K562 (cell line): Measurements from ENCODE around the gene NUP85. TPM values are rescaled to one million over a fixed set of nuclear protein-coding genes. Genes with fewer than 3 reads are reported as not detected.

Experiments
- ARNT ChIP-seq, 2 experiments: fragments of 450-650 bp; IDR thresholded peaks; 2 replicates each; pipeline ENCODE4 v1.6.1; 2016; ENCODE audit warnings: mild to moderate bottlenecking in 1 of 2
- BCLAF1 ChIP-seq, 2 experiments: fragments of 450-650 bp in 1 of 2; IDR thresholded peaks; 2 replicates each; pipeline ENCODE4 v1.6.1; 2011 to 2017; ENCODE audit warnings: low read depth in 2 of 2, antibody characterized with exemption in 1 of 2, borderline replicate concordance in 1 of 2, low read length in 1 of 2, mild to moderate bottlenecking in 1 of 2, mixed read lengths in 1 of 2; ENCODE audit not compliant: control insufficient read depth in 1 of 2
- BHLHE40 ChIP-seq: IDR thresholded peaks from 2 replicates; pipeline ENCODE4 v1.6.1; 2011; ENCODE audit warnings: low read length, improper control_type of control experiment
- DIDO1 ChIP-seq: fragments of 450-650 bp; IDR thresholded peaks from 2 replicates; pipeline ENCODE4 v1.6.1; 2016; ENCODE audit warnings: low read depth, missing biosample characterization, missing genetic modification characterization
- FOXK1 ChIP-seq: sonication (generic); formaldehyde crosslinking; IDR thresholded peaks from 2 replicates; pipeline ENCODE4 v1.8.0; 2022; ENCODE audit warnings: missing genetic modification reagents, mild to moderate bottlenecking, borderline replicate concordance
- FOXP1 ChIP-seq: sonication (generic); formaldehyde crosslinking; IDR thresholded peaks from 2 replicates; pipeline ENCODE4 v1.8.0; 2022; ENCODE audit warnings: mild to moderate bottlenecking, missing genetic modification reagents
- GABPB2 ChIP-seq: fragments of 250-450 bp; sonication (Bioruptor Pico); conservative IDR thresholded peaks from 2 replicates; pipeline ENCODE4 v1.5.1; 2021; ENCODE audit warnings: mild to moderate bottlenecking
- HMG20B ChIP-seq: fragments of 250-450 bp; sonication (Bioruptor Pico); IDR thresholded peaks from 2 replicates; pipeline ENCODE4 v1.5.0; 2021; ENCODE audit warnings: mild to moderate bottlenecking
- NCOA4 ChIP-seq: fragments of 450-650 bp; IDR thresholded peaks from 2 replicates; pipeline ENCODE4 v1.6.1; 2018; ENCODE audit warnings: mild to moderate bottlenecking; ENCODE audit not compliant: partially characterized antibody
- PKNOX1 ChIP-seq: fragments of 450-650 bp; IDR thresholded peaks from 2 replicates; pipeline ENCODE4 v1.6.1; 2016
- RAD51 ChIP-seq: fragments of 450-650 bp; IDR thresholded peaks from 2 replicates; pipeline ENCODE4 v1.7.1; 2016; ENCODE audit warnings: low read depth, mild to moderate bottlenecking, borderline replicate concordance
- SMARCA4 ChIP-seq: fragments of 450-650 bp; IDR thresholded peaks from 2 replicates; pipeline ENCODE4 v1.6.1; 2016
- SRF ChIP-seq, 2 experiments: fragments of 250-450, 450-650 bp in 1 of 2; sonication (Bioruptor Pico) in 1 of 2; sonication (generic) in 1 of 2; formaldehyde crosslinking; IDR thresholded peaks; 2 replicates each; pipeline versions ENCODE4 v1.5.0 to v1.5.1; 2020 to 2022; ENCODE audit warnings: mild to moderate bottlenecking in 1 of 2, missing genetic modification reagents in 1 of 2
- ZBED1 ChIP-seq: IDR thresholded peaks from 2 replicates; pipeline ENCODE4 v1.6.1; 2014
- ZBTB17 ChIP-seq: fragments of 450-650 bp; formaldehyde crosslinking; IDR thresholded peaks from 2 replicates; pipeline ENCODE4 v1.4.0; 2020; ENCODE audit warnings: mild to moderate bottlenecking
- ZNF124 ChIP-seq: sonication (generic); formaldehyde crosslinking; IDR thresholded peaks from 2 replicates; pipeline ENCODE4 v1.8.1; 2022; ENCODE audit warnings: missing genetic modification reagents
- ZNF512 ChIP-seq: IDR thresholded peaks from 2 replicates; pipeline ENCODE4 v1.6.1; 2016; ENCODE audit warnings: missing genetic modification characterization, missing compliant biosample characterization
- ZNF518B ChIP-seq: fragments of 250-450 bp; sonication (Bioruptor Pico); IDR thresholded peaks from 2 replicates; pipeline ENCODE4 v1.5.0; 2021; ENCODE audit warnings: mild to moderate bottlenecking, moderate library complexity
- ZNF707 ChIP-seq: fragments of 250-450 bp; sonication (Bioruptor Pico); conservative IDR thresholded peaks from 2 replicates; pipeline ENCODE4 v1.8.0; 2022; ENCODE audit warnings: inconsistent platforms, mild to moderate bottlenecking, moderate library complexity
- ZNF77 ChIP-seq: fragments of 250-450 bp; sonication (Bioruptor Pico); IDR thresholded peaks from 2 replicates; pipeline ENCODE4 v1.5.0; 2020
- polyA plus RNA-seq, 8 experiments: library from polyadenylated mRNA; depleted of rRNA in 4 of 8; stranded (reverse) in 5 of 8; unstranded in 3 of 8; fragments of >200 nt; fragmentation: Nextera tagmentation in 2 of 8; fragmentation: Illumina TruSeq in 1 of 8; extraction: Ambion mirVana in 2 of 8; extraction: Trizol in 1 of 8; gene quantifications; 2 replicates each; pipeline versions ENCODE4 v1.2.1 to v1.2.3, GENCODE V29; 2011 to 2014; ENCODE audit warnings: inconsistent platforms in 1 of 8, missing spikeins in 1 of 8
- total RNA-seq, 7 experiments: library from RNA; depleted of rRNA in 6 of 7; stranded (reverse); fragments of >200 nt in 6 of 7; fragmentation: Illumina TruSeq in 2 of 7; extraction: Trizol in 2 of 7; gene quantifications; 2 replicates each; pipeline versions ENCODE4 v1.2.1 to v1.2.3, GENCODE V29; 2011 to 2021; ENCODE audit warnings: low replicate concordance in 1 of 7

NUP85 gene
- total and polyA plus RNA-seq, 9 of the 15 experiments (the other 6 are each of a cell fraction or from before 2014, with no cell fraction given), result 50.2 to 177 (median 110) TPM

- TF ChIP-seq DIDO1, result peak; percentile 78
- TF ChIP-seq ZNF707 (CRISPR knock-in tag), result peak; percentile 52; the same call in 1 of the 2 replicates
- TF ChIP-seq ZBTB17 (CRISPR knock-in tag), result no peak; the same call in none of the 2 replicates
- no peak for TF ChIP-seq NCOA4
- TF ChIP-seq GABPB2 (CRISPR knock-in tag), result no peak
- no peak for TF ChIP-seq ZNF124 (CRISPR knock-in tag)
- no peak for TF ChIP-seq SMARCA4
- TF ChIP-seq ZNF512 (tag), result no peak
- peak; percentile 46 for TF ChIP-seq BHLHE40
- TF ChIP-seq BCLAF1 (IDR thresholded peaks at IDR 0.05; ENCODE audit: borderline replicate concordance in 1 of 2, control insufficient read depth in 1 of 2, low read depth in 2 of 2, low read length in 1 of 2), result no peak
- peak; percentile 70 for TF ChIP-seq PKNOX1
- no peak for TF ChIP-seq HMG20B
- no peak for TF ChIP-seq FOXK1
- TF ChIP-seq ZBED1, result no peak; the same call in 1 of the 2 replicates
- peak; percentile 47 to 91; a peak in 2 of 4 replicates for TF ChIP-seq SRF (CRISPR knock-in tag; IDR thresholded peaks at IDR 0.05)
- TF ChIP-seq ARNT (IDR thresholded peaks at IDR 0.05), result 0 out of 4 replicates have a peak, but pooled peaks of 1 of the 2 experiments have one; percentile 36
- TF ChIP-seq RAD51, result no peak; the same call in 1 of the 2 replicates
- TF ChIP-seq FOXP1 (CRISPR knock-in tag), result no peak
- TF ChIP-seq ZNF77 (CRISPR knock-in tag), result no peak
- no peak for TF ChIP-seq ZNF518B (CRISPR knock-in tag)
These were observed 56.0 kb downstream of the NUP85 start, which contains the start of the genes GGA3 and MRPS7 (continued) for GRCh38 chr17:75261336-75262111.
